Activated T-helper 9 cell treated with anti-CD3 and anti-CD28 coated beads, Interleukin-2, amount 50 U/mL, for 16 hours (primary cell): ENCODE data around the gene TBL1Y.

Experiments used
- DNase-seq: peaks from one replicate; pipeline ENCODE4 v3.0.0-alpha.2; 2020; ENCODE audit warnings: low read depth

Gene TBL1Y

GRCh38 chrY:7085606-7086005 lies 175.1 kb downstream of the TBL1Y start:
- DNase-seq, result no peak

DNA sequence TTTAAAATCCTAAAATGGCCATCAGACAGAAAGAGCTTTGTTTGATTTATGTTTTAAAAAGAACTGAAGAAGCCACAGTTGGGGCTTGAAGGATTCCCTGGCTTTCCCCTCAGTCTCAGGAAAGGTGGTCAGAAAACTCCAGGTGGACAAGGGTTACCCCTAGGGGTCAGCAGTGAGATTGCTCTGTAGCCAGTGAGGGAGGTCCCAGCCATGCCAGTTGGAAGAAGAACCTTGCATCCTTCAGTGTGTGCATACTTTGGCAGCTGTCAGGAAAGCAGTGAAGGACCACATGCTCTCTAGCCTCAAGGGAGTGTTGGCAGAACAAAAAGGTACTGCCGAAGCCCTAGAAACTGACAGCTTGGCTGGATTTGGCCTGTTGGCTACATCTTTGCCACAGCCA lies 182.3 kb downstream of the TBL1Y start:
- DNase-seq, result no peak

DNA sequence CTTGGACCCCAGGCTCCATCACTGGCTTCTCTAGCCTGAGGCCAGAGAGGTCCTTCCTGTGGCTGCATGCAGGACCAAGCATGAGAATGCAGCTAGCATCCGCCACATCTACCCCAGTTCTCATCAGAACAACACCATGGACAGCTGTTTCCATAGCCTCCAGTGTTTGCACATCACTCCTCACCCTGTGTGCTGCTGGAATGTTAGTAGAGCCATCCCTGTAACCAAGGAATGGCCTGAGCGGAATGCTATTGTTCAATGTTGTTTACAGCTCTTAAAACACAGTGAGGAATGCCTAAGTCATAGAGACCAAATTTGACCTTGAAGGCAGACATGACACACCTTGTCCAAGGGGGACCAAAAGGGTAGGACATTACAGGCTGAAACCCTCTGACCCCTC lies 183.9 kb downstream of the TBL1Y start:
- no peak for DNase-seq

GRCh38 chrY:7097021-7097420 lies 186.5 kb downstream of the TBL1Y start:
- DNase-seq, result no peak

DNA sequence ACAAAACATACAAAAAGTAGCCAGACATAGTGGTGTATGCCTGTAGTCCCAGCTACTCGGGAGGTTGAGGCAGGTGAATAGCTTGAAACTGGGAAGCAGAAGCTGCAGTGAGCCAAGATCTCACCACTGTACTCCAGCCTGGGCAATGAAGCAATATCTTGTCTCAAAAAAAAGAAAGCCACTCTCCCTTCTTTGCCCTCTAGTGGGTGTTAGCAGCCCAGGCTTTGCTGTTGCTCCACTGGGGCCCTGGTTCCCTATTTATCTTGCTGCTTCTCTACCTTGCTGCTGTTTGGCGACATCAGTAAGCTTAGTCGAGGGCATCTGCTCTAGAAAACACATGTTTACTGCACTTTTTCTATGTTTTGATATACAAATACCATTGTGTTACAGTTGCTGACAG lies 189.2 kb downstream of the TBL1Y start:
- DNase-seq, result no peak

- no peak for DNase-seq
These were observed 192.2 kb downstream of the TBL1Y start for GRCh38 chrY:7102680-7103079.

DNA sequence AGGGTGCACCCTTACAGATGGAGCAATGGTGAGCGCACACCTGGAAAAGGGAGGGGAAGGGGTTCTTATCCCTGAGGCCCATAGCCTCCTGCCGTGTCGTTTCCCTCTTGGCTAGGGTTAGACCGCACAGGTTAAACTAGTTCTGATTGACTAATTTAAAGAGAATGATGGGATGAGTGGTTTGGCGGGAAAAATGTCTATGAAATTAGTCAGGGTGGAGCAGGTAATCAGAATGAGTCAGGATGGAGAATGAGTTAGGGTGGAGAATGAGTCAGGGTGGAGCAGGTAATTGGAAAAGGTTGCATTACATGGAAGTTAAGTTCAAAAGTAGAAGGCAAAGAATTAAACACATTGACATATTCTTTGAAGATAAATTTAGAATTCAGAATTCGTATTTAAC lies 196.7 kb downstream of the TBL1Y start:
- no peak for DNase-seq

DNA sequence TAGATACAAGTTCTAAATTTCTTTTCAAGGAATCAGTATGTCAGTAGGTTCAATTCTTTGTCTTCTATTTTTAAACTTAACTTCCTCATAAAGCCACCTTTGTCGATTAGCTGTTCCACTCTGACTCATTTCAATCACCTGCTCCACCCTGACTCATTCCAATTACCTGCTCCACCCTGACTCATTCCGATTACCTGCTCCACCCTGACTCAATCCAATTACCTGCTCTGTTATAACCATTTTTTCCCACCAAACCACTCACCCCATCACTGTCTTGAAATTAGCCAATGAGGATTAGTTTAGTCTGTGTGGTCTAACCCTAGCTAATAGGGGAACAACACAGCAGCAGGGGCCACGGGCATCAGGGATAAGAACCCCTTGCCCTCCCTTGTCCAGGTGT lies 199.6 kb downstream of the TBL1Y start:
- DNase-seq, result no peak

DNA sequence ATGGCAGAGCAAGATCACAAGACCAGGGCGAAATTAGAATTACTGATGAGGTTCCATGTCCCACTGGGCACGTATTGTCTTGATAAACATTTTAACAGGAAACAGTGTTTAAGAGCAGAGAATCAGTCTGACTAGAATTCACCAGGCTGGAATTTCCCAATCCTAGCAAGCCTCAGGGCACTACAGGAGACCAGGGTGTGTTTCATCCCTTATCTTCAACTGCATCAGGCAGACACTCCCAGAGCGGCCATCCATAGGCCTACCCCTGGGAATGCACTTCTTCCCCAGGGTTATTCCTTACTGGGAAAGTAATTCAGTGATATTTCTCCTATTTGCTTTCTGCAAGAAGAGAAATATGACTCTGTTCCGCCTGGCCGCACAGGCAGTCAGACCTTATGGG lies 205.4 kb downstream of the TBL1Y start:
- no peak for DNase-seq

GRCh38 chrY:7122202-7122601 lies 211.7 kb downstream of the TBL1Y start:
- DNase-seq, result no peak

GRCh38 chrY:7125136-7126056 lies 214.9 kb downstream of the TBL1Y start:
- DNase-seq, result no peak

- no peak for DNase-seq
These were observed 217.7 kb downstream of the TBL1Y start for GRCh38 chrY:7128211-7128610.
